ENCODE data around the gene PTPRT.

- TF ChIP-seq CTCF (CRISPR knock-in tag; IDR thresholded peaks at IDR 0.05) (no peak), BRD4 (CRISPR knock-in tag; IDR thresholded peaks at IDR 0.05) (no peak), MYC (CRISPR knock-in tag; IDR thresholded peaks at IDR 0.05; ENCODE audit: borderline replicate concordance) (no peak), KDM5B (CRISPR knock-in tag; IDR thresholded peaks at IDR 0.05; ENCODE audit: borderline replicate concordance) (no peak), POLR2AphosphoS5 (IDR thresholded peaks at IDR 0.05; ENCODE audit: low read depth, low read length) (no peak), HNRNPUL1 (IDR thresholded peaks at IDR 0.05; ENCODE audit: low read depth, low read length) (no peak), BCLAF1 (IDR thresholded peaks at IDR 0.05) (no peak)
These were observed 302.9 kb downstream of the PTPRT start for GRCh38 chr20:42886801-42887200.
